ENCODE results near the gene UBB. TPM values are rescaled to one million over a fixed set of nuclear protein-coding genes. Genes with fewer than 3 reads are reported as not detected.
A peak's percentile ranks its signal among the peaks of the same experiment; 100 is the strongest.

Gene UBB
- polyA plus RNA-seq, 1 donor from 2014 or later: 2,318 TPM

- Histone ChIP-seq H3K27me3 (ENCODE audit: insufficient read depth, low read depth, low read length) (no peaks in the 10 kb centered on the region), H3K9me2 (ENCODE audit: insufficient read depth, low read length) (no peaks in the 10 kb centered on the region), H3K36me3 (ENCODE audit: insufficient read depth, low read length) (no peaks in the 10 kb centered on the region), H3K79me2 (replicated peaks; ENCODE audit: insufficient read depth, low read length) (no peaks in the 10 kb centered on the region), H4K20me1 (ENCODE audit: insufficient read depth) (no peaks in the 10 kb centered on the region), H3K4me2 (ENCODE audit: low read length) (no peak overlapping the region), H2AFZ (ENCODE audit: low read depth, low read length) (no peak overlapping the region), H3K4me3 (ENCODE audit: low read length) (no peak overlapping the region), H3K9ac (ENCODE audit: low read length) (no peak overlapping the region), H3K9me3 (ENCODE audit: low read length) (no peaks in the 10 kb centered on the region), H3F3A (ENCODE audit: insufficient read depth, low read length, poor library complexity, severe bottlenecking) (no peaks in the 10 kb centered on the region), H3K27ac (ENCODE audit: low read length) (no peak overlapping the region)
- TF ChIP-seq CTCF (IDR thresholded peaks at IDR 0.05; ENCODE audit: poor library complexity, severe bottlenecking): peak; percentile 90
- peak; percentile 78 for TF ChIP-seq RAD21 (conservative IDR thresholded peaks at IDR 0.05)
- no peak for TF ChIP-seq REST (IDR thresholded peaks at IDR 0.05; ENCODE audit: borderline replicate concordance)
- no peak for TF ChIP-seq EZH2 (IDR thresholded peaks at IDR 0.05; ENCODE audit: borderline replicate concordance, insufficient read depth, low read length, poor library complexity, severe bottlenecking)
- TF ChIP-seq SMC3 (conservative IDR thresholded peaks at IDR 0.05; ENCODE audit: poor library complexity): peak; percentile 83
- TF ChIP-seq TAF1 (IDR thresholded peaks at IDR 0.05; ENCODE audit: low read depth): no peak
- no peak for TF ChIP-seq MXI1 (conservative IDR thresholded peaks at IDR 0.05; ENCODE audit: poor library complexity, severe bottlenecking)
- TF ChIP-seq POLR2AphosphoS5 (IDR thresholded peaks at IDR 0.05): no peak
- no peak for TF ChIP-seq EP300 (conservative IDR thresholded peaks at IDR 0.05; ENCODE audit: poor library complexity, severe bottlenecking)
Observed at GRCh38 chr17:16363749-16364536, 16.9 kb upstream of the UBB start.

- Histone ChIP-seq H4K20me1 (ENCODE audit: insufficient read depth) (no peaks in the 10 kb centered on the region), H3K4me2 (ENCODE audit: low read length) (no peak overlapping the region), H3K27ac (ENCODE audit: low read length) (no peak overlapping the region), H3F3A (ENCODE audit: insufficient read depth, low read length, poor library complexity, severe bottlenecking) (no peaks in the 10 kb centered on the region), H3K4me3 (ENCODE audit: low read length) (no peak overlapping the region), H3K79me2 (replicated peaks; ENCODE audit: insufficient read depth, low read length) (no peaks in the 10 kb centered on the region), H3K9me3 (ENCODE audit: low read length) (no peaks in the 10 kb centered on the region), H3K27me3 (ENCODE audit: insufficient read depth, low read depth, low read length) (no peaks in the 10 kb centered on the region), H3K9ac (ENCODE audit: low read length) (no peak overlapping the region), H3K36me3 (ENCODE audit: insufficient read depth, low read length) (no peaks in the 10 kb centered on the region), H2AFZ (ENCODE audit: low read depth, low read length) (no peak overlapping the region), H3K9me2 (ENCODE audit: insufficient read depth, low read length) (no peaks in the 10 kb centered on the region)
- no peak for TF ChIP-seq POLR2AphosphoS5 (IDR thresholded peaks at IDR 0.05)
- TF ChIP-seq TAF1 (IDR thresholded peaks at IDR 0.05; ENCODE audit: low read depth): no peak
- TF ChIP-seq EP300 (conservative IDR thresholded peaks at IDR 0.05; ENCODE audit: poor library complexity, severe bottlenecking): no peak
- TF ChIP-seq SMC3 (conservative IDR thresholded peaks at IDR 0.05; ENCODE audit: poor library complexity): no peak
- no peak for TF ChIP-seq EZH2 (IDR thresholded peaks at IDR 0.05; ENCODE audit: borderline replicate concordance, insufficient read depth, low read length, poor library complexity, severe bottlenecking)
- no peak for TF ChIP-seq REST (IDR thresholded peaks at IDR 0.05; ENCODE audit: borderline replicate concordance)
Observed at GRCh38 chr17:16364625-16365024, 16.3 kb upstream of the UBB start.
